GDM1 (cell line): ENCODE data around the gene SLC1A2.

Experiments used
- DNase-seq: peaks from one replicate; lab custom pipeline; 2025; lab: John Stamatoyannopoulos, UW

SLC1A2 gene

DNA sequence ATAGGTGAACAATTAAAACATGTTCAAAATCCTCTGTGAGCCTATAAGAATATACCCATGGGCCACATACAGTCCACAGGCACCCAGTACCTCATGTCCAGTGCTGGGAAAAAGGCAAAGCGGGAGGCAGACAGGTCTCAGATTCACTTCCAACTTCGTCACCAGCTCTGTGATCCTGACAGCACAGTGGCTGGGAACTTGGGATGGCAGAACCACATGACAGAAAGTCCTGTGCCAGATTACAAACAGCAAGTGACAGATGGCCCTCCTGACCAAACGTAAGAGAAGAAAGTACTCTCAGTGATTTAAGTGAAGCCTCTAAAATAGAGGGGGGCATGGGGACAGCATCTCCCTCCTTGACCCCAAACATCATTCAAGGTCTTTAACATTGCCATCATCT lies 5.8 kb downstream of the SLC1A2 start:
- no peak for DNase-seq

GRCh38 chr11:35412285-35412684 lies 7.1 kb downstream of the SLC1A2 start:
- DNase-seq = no peak

DNA sequence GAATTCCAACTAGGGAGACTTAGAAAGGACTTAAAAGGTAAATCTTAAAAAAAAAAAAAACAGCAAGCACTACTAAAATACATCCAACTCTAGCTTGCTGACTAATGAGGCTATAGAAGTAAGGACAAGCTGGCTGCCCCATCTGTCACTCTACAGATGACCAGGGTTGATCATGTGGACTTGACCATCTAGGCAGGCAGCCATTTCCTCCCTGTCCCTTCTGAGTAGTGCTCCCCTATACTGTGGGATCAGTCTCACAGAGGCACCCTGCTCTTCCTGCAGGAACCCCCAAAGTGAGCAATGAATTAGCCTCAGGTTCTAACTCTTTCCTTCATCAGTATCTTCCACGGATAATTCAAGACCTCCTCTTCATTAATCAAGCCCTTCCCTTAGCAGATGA lies 12.3 kb downstream of the SLC1A2 start:
- DNase-seq = no peak

DNA sequence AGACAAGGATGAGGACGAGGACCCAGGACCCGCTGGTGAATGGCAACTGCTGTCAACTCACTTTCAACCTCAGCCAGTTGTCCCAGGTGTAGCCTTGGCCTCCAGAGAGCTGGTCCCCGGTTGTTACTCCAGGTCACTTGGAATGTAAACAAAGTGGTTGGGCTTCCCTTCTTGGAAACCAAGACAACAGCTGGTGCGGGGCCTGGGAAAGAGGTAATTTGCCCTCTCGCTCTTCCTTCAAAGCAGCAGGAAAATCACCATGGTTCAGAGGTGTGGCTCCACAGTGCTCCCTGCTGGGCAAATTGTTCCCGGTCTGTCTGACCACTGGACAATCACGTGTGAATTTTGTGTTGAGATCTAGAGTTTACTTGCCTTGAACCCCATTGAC lies 15.0 kb downstream of the SLC1A2 start:
- DNase-seq = no peak

- no peak for DNase-seq
These were observed 15.5 kb downstream of the SLC1A2 start for GRCh38 chr11:35403765-35404387.

GRCh38 chr11:35402751-35403660 lies 16.4 kb downstream of the SLC1A2 start:
- DNase-seq = no peak

GRCh38 chr11:35398881-35399280 lies 20.5 kb downstream of the SLC1A2 start:
- no peak for DNase-seq

DNA sequence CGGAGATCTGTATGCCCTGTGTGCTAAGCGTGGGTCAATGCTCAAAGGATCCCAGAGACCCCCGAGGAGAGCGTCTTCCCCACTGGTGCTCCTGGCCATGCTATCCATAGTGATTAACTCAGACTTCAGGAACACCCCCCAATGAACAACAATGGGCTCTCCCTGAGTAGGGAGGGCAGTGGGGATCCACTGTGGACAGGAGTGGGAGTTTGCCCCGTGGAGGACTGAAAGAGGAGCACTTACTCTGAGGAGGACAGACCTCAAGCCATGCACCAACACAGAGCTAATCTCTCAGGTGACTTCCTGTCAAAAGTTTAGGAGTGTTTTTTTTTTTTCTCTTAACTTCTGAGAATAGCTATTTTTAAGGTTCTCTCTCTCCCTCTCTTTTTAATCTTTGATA lies 24.4 kb downstream of the SLC1A2 start:
- no peak for DNase-seq

DNA sequence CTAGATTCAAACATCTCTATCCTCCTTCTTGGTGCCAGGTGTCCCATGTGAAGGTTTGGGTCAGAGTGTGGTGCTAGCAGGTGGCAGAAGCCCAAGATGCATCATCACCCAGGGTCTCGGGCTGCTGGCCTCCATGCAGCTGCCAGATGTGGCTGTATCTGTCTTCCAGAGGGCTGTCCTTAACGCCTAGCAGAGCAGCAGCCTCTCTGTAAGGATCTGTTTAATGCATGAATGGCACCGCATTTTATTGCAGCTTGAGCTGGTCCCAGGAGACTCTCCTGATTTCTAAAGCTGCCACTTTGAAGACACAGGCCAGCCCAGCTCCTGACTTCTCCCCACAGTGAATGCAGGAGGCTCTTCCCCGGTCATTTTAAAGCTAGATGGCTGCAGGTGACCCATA lies 26.3 kb downstream of the SLC1A2 start:
- DNase-seq = no peak

DNA sequence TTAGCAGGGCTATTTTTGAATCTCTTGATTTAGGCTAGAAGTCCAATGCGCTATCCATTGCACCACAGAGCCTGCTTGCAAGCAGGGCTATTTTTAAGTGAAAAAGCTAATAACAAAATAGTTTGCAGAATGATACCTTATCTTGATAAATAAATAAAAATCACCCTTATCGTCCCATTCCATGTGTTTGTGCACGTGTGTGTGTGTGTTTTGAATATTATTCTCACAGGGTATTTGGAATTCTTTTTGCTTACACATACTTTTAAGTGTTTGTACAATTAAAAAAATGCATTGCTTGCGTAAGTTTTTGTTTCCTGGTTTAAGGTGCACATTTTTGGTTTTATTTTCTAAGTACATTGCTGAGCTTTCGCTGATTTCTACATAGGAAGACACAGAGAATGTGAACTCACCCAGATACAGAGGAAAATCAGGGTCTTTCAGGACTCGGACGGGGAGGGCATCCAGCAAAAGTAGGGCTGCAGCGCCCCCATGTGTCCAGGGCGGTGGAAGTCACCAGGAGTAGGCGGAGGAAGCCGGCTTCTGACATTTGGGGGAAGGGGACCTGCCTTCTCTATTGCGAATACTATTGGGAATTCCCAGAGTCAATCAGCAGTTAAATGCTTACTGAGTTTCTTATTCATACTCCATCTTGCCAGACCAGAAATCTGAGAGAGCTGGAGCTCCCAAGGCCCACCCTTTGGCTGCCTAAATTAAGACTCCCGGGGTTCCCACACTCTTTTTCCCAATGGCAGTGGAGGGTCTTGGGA lies 27.3 kb downstream of the SLC1A2 start:
- DNase-seq = peak; percentile 64

DNA sequence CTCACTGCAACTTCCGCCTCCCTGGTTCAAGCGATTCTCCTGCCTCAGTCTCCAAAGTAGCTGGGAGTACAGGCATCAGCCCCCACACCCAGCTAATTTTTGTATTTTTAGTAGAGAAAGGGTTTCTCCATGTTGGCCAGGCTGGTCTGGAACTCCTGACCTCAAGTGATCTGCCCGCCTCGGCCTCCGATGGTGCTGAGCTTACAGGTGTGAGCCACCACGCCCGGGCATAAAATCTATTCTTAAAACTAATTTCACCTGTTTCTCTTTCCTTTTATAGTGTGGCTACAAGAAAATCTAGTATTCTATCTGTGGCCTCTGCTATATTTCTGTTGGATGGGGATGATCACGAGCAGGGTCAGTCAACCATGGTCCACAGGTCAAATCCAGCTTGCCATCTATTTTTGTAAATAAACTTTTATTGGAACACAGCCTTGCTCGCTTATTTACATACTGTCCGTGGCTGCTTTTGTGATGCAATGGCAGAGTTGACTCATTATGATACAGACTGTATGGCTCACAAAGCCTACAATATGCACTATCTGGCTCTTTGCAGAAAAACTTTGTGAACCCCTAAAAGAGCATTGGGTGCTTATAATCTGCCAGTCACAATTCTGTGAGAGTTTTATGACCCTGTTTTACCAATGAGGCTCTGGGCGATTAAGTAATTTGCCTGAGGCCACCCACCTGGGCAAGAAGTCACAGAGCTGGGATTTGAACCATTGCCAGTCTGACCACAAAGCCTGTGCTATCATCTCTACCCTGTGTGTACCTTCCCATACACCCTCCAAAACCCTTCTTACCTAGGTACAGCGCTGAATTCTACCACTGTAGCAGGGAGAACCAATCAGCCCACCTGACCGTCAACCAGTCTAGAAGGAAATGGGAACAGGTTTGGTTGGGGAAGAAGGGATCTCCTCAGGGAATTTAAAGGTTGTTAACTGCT lies 28.3 kb downstream of the SLC1A2 start:
- no peak for DNase-seq

DNA sequence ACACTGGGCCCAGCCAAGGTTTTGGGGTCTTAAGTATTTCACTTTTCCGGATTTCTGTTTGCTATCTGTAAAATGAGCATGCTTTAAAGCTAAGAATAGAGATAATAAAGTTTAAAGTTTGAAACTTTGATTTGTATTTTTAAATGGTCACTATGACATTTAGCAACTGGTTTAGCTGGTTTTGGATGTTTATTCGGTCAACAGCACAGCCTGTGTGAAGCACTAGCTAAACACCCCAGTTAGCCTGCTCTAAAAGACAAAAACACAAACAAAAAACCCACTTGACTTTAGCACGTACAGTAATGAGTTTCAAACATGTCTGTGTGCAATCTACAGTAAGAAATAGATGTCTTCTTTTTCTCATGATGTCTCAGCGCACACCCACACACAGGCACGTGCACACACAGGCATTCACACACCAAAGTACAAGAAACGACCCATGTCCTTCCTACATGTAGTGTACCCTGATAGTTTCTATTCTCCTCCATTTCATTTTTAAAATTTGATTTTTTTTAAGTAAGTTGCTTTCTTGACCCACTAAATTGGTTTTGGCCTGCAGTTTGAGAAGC lies 29.4 kb downstream of the SLC1A2 start:
- DNase-seq = no peak

GRCh38 chr11:35389112-35389511 lies 30.2 kb downstream of the SLC1A2 start:
- DNase-seq = no peak

DNA sequence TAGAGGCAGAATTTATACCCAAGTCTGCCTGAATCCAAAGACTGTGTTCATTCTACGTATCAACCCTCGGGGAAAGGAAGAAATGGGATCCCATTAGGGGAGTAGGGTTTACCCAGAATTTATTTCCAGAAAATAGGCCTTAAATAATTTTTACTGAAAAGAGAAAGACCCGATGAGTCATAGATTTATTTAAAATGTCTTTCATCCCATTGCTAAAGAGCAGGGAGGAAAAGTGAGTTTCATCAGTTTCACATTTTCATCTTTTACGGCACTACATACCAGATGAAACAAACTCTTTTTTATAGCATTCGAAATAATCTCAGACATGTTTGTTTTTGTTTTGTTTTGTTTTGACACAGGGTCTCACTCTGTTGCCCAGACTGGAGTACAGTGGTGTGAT lies 31.3 kb downstream of the SLC1A2 start:
- no peak for DNase-seq

GRCh38 chr11:35387111-35387982 lies 32.0 kb downstream of the SLC1A2 start:
- DNase-seq = no peak

DNA sequence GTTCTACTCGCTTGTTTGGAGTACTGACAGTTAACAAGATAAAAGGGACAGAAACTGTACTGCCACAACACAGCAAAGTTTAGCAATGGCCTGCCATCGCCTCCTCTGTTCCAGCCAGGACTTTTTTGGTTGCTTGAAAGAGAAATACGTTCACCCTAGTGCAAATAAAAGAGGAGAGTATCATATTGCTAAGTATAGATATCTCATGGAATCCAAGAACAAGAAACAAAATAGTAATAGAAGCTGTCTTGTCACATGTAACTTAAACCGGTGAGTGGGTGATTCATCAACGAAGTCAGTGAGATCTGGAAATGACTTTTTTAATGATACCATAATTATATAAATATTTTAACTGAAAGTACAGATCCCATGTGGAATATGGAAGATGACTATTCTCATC lies 35.4 kb downstream of the SLC1A2 start:
- DNase-seq = no peak

GRCh38 chr11:35381709-35382322 lies 37.5 kb downstream of the SLC1A2 start:
- no peak for DNase-seq

DNA sequence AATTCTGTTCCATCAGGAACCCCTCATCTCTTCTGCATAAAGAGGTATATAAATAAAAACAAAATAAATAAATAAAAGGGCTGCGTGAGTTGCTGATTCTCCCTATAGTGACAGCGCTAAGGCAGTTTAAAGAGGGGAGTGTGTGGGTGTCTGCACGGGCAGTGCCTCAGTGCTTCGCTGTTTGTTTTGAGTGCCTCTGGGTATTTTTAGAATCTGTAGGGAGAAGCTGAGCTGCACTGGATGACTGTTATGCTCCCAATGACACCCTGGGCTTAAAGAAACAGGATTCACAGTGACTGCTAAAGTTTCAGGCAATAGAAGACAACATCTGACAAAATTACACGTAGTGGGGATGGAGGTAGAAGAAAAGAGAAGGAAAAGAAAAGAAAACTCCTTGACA lies 38.8 kb downstream of the SLC1A2 start:
- no peak for DNase-seq

- DNase-seq = no peak
These were observed 42.1 kb downstream of the SLC1A2 start for GRCh38 chr11:35377262-35377661.

- no peak for DNase-seq
These were observed 42.7 kb downstream of the SLC1A2 start for GRCh38 chr11:35376613-35377012.
